KMS-11 (cell line): ENCODE data around the gene TRPM1.

Experiments used
- H2AFZ ChIP-seq: fragments of 200-600 bp; sonication (generic); 2 replicates; pipeline ENCODE4 v1.6.1; 2016; ENCODE audit warnings: antibody characterized with exemption, mixed run types, low read depth
- H3K27ac ChIP-seq: fragments of 200-600 bp; sonication (generic); 2 replicates; pipeline ENCODE4 v1.6.1; 2016; ENCODE audit warnings: mild to moderate bottlenecking, mixed run types
- H3K27me3 ChIP-seq: fragments of 200-600 bp; sonication (generic); 2 replicates; pipeline ENCODE4 v1.6.1; 2017; ENCODE audit warnings: mild to moderate bottlenecking, low read depth, mixed run types, moderate library complexity; ENCODE audit not compliant: insufficient read depth
- H3K36me3 ChIP-seq: fragments of 200-600 bp; sonication (generic); 2 replicates; pipeline ENCODE4 v1.6.1; 2017; ENCODE audit warnings: mild to moderate bottlenecking, mixed run types; ENCODE audit not compliant: insufficient read depth
- H3K4me1 ChIP-seq: fragments of 200-600 bp; sonication (generic); 2 replicates; pipeline ENCODE4 v1.6.1; 2016; ENCODE audit warnings: mild to moderate bottlenecking, low read depth, mixed run types; ENCODE audit not compliant: poor library complexity, severe bottlenecking
- H3K4me2 ChIP-seq: fragments of 200-600 bp; sonication (generic); 2 replicates; pipeline ENCODE4 v1.7.0; 2016; ENCODE audit warnings: mild to moderate bottlenecking, mixed run types
- H3K4me3 ChIP-seq: fragments of 200-600 bp; sonication (generic); IDR thresholded peaks from 2 replicates; pipeline ENCODE4 v1.6.1; 2017; ENCODE audit warnings: low read depth, low read length, mixed read lengths; ENCODE audit not compliant: insufficient read depth
- H3K79me2 ChIP-seq: fragments of 200-600 bp; sonication (generic); 2 replicates; pipeline ENCODE4 v1.6.1; 2016; ENCODE audit warnings: low read depth, mixed run types; ENCODE audit not compliant: insufficient read depth
- H3K9ac ChIP-seq: fragments of 200-600 bp; sonication (generic); 2 replicates; pipeline ENCODE4 v1.6.1; 2016; ENCODE audit warnings: mild to moderate bottlenecking, mixed run types
- H4K20me1 ChIP-seq: fragments of 200-600 bp; sonication (generic); 2 replicates; pipeline ENCODE4 v1.6.1; 2016; ENCODE audit warnings: mild to moderate bottlenecking, mixed run types; ENCODE audit not compliant: insufficient read depth
- CTCF ChIP-seq: fragments of 200-600 bp; sonication (generic); conservative IDR thresholded peaks from 2 replicates; pipeline ENCODE4 v1.6.1; 2017; ENCODE audit warnings: low read depth, mild to moderate bottlenecking, antibody characterized with exemption, low read length, moderate library complexity, mixed read lengths

TRPM1 gene

GRCh38 chr15:30985081-30985531, 116.4 kb downstream of the TRPM1 start:
- no peak overlapping the region for H3K4me2 ChIP-seq
- H4K20me1 ChIP-seq, result no peaks in the 10 kb centered on the region
- peaks cover 61% of the 10 kb centered on the region for H3K79me2 ChIP-seq

GRCh38 chr15:30984542-30984941, 117.0 kb downstream of the TRPM1 start:
- Histone ChIP-seq H4K20me1 (no peaks in the 10 kb centered on the region), H3K36me3 (no peaks in the 10 kb centered on the region; the same call in 1 of the 2 replicates), H3K4me1 (peaks cover 43% of the 10 kb centered on the region), H2AFZ (no peak overlapping the region), H3K27me3 (no peaks in the 10 kb centered on the region), H3K79me2 (peaks cover 60% of the 10 kb centered on the region), H3K4me3 (no peak overlapping the region), H3K4me2 (no peak overlapping the region), H3K9ac (no peak overlapping the region), H3K27ac (no peak overlapping the region)
- TF ChIP-seq CTCF, result no peak

More at GRCh38 chr15:30985081-30985531, 116.4 kb downstream of the TRPM1 start:
- H3K9ac ChIP-seq, result no peak overlapping the region
- H3K27me3 ChIP-seq, result no peaks in the 10 kb centered on the region
- no peak overlapping the region for H3K27ac ChIP-seq
- H3K36me3 ChIP-seq, result no peaks in the 10 kb centered on the region; the same call in 1 of the 2 replicates
- no peak overlapping the region for H2AFZ ChIP-seq
- H3K4me1 ChIP-seq, result peaks cover 48% of the 10 kb centered on the region
- TF ChIP-seq CTCF, result no peak
- H3K4me3 ChIP-seq, result no peak overlapping the region

- H3K27me3 ChIP-seq, result no peaks in the 10 kb centered on the region
- peaks cover 60% of the 10 kb centered on the region for H3K79me2 ChIP-seq
- no peak overlapping the region for H3K4me2 ChIP-seq
- no peak overlapping the region for H3K9ac ChIP-seq
- H2AFZ ChIP-seq, result no peak overlapping the region
- no peak overlapping the region for H3K4me3 ChIP-seq
- TF ChIP-seq CTCF, result no peak
- H4K20me1 ChIP-seq, result no peaks in the 10 kb centered on the region
- no peaks in the 10 kb centered on the region; the same call in 1 of the 2 replicates for H3K36me3 ChIP-seq
- no peak overlapping the region for H3K27ac ChIP-seq
- peaks cover 40% of the 10 kb centered on the region for H3K4me1 ChIP-seq
These were observed 117.4 kb downstream of the TRPM1 start for GRCh38 chr15:30984118-30984517.

- no peak overlapping the region for H2AFZ ChIP-seq
- H4K20me1 ChIP-seq, result no peaks in the 10 kb centered on the region; the same call in 1 of the 2 replicates
- peaks cover 52% of the 10 kb centered on the region; the same call in 1 of the 2 replicates for H3K79me2 ChIP-seq
- no peak overlapping the region for H3K27ac ChIP-seq
- no peak overlapping the region for H3K4me2 ChIP-seq
- H3K36me3 ChIP-seq, result no peaks in the 10 kb centered on the region; the same call in 1 of the 2 replicates
- no peak overlapping the region for H3K9ac ChIP-seq
- peaks cover 17% of the 10 kb centered on the region for H3K4me1 ChIP-seq
- H3K27me3 ChIP-seq, result no peaks in the 10 kb centered on the region
- no peak overlapping the region for H3K4me3 ChIP-seq
- no peak for TF ChIP-seq CTCF
These were observed 122.1 kb downstream of the TRPM1 start for GRCh38 chr15:30979457-30979856.
